K562 (cell line): ENCODE results near the gene TMEM225B. TPM values are rescaled to one million over a fixed set of nuclear protein-coding genes. Genes with fewer than 3 reads are reported as not detected.

Source experiments
- CREB3L1 ChIP-seq: fragments of 450-650 bp; IDR thresholded peaks from 2 replicates; pipeline ENCODE4 v1.6.1; 2014; ENCODE audit warnings: low read depth, mild to moderate bottlenecking, moderate library complexity, borderline replicate concordance
- DPF2 ChIP-seq: fragments of 450-650 bp; IDR thresholded peaks from 2 replicates; pipeline ENCODE4 v1.6.1; 2016
- EP400 ChIP-seq: fragments of 450-650 bp; IDR thresholded peaks from 2 replicates; pipeline ENCODE4 v1.6.1; 2017; ENCODE audit warnings: antibody characterized with exemption, mild to moderate bottlenecking, moderate library complexity
- HMGN3 ChIP-seq: IDR thresholded peaks from 2 replicates; pipeline ENCODE4 v1.6.1; 2011; ENCODE audit warnings: borderline replicate concordance, low read depth, mild to moderate bottlenecking, mixed read lengths, low read length; ENCODE audit not compliant: insufficient read length; ENCODE audit errors: extremely low read depth
- MAZ ChIP-seq, 2 experiments: fragments of 450-650 bp in 1 of 2; sonication (generic) in 1 of 2; formaldehyde crosslinking; IDR thresholded peaks in 1 of 2; conservative IDR thresholded peaks in 1 of 2; 2 replicates each; pipeline versions ENCODE4 v1.4.0 to v1.5.0; 2020; ENCODE audit warnings: mild to moderate bottlenecking in 1 of 2, missing genetic modification reagents in 1 of 2
- MIER1 ChIP-seq: fragments of 450-650 bp; IDR thresholded peaks from 2 replicates; pipeline ENCODE4 v1.6.1; 2016; ENCODE audit warnings: antibody characterized with exemption, mild to moderate bottlenecking, low read depth
- MYNN ChIP-seq, 2 experiments: sonication (generic); formaldehyde crosslinking in 1 of 2; IDR thresholded peaks; 2 replicates each; pipeline versions ENCODE4 v1.5.0 to v1.6.1; 2016 to 2020; ENCODE audit warnings: antibody characterized with exemption in 1 of 2, missing genetic modification reagents in 1 of 2
- NFXL1 ChIP-seq: fragments of 450-650 bp; formaldehyde crosslinking; IDR thresholded peaks from 2 replicates; pipeline ENCODE4 v1.4.0; 2021; ENCODE audit warnings: mild to moderate bottlenecking
- PHF8 ChIP-seq: fragments of 200-600 bp; sonication (generic); IDR thresholded peaks from 2 replicates; pipeline ENCODE4 v1.6.1; 2012; ENCODE audit warnings: mixed run types, mild to moderate bottlenecking, inconsistent platforms, low read length, moderate library complexity, borderline replicate concordance
- PML ChIP-seq: IDR thresholded peaks from 2 replicates; pipeline ENCODE4 v1.6.1; 2012; ENCODE audit warnings: low read length, inconsistent platforms
- PRPF4 ChIP-seq: fragments of 200-400 bp; formaldehyde crosslinking; IDR thresholded peaks from one replicate; pipeline ENCODE4 v1.6.1; 2017; ENCODE audit warnings: low read length, low read depth, mild to moderate bottlenecking; ENCODE audit not compliant: insufficient read depth, poor library complexity, severe bottlenecking
- RBBP5 ChIP-seq: fragments of 200-600 bp; sonication (generic); IDR thresholded peaks from 2 replicates; pipeline ENCODE4 v1.6.1; 2012; ENCODE audit warnings: borderline replicate concordance, mild to moderate bottlenecking, low read length, control low read depth, inconsistent platforms; ENCODE audit not compliant: insufficient read depth, poor library complexity, severe bottlenecking
- SPI1 ChIP-seq: IDR thresholded peaks from 2 replicates; pipeline ENCODE4 v1.6.1; 2011; ENCODE audit warnings: low read depth, low read length, control low read depth, borderline replicate concordance
- TAF1 ChIP-seq: IDR thresholded peaks from 2 replicates; pipeline ENCODE4 v1.6.1; 2011; ENCODE audit warnings: mild to moderate bottlenecking, low read length, moderate library complexity; ENCODE audit not compliant: insufficient read depth, control insufficient read depth, severe bottlenecking; ENCODE audit errors: extremely low read depth
- TRIM24 ChIP-seq, 2 experiments: fragments of 450-650 bp; IDR thresholded peaks; 2 replicates each; pipeline ENCODE4 v1.6.1; 2016
- ZNF551 ChIP-seq: fragments of 250-450 bp; sonication (Bioruptor Pico); IDR thresholded peaks from 2 replicates; pipeline ENCODE4 v1.5.0; 2021; ENCODE audit warnings: mild to moderate bottlenecking, moderate library complexity
- polyA plus RNA-seq, 8 experiments: library from polyadenylated mRNA; depleted of rRNA in 4 of 8; stranded (reverse) in 5 of 8; unstranded in 3 of 8; fragments of >200 nt; fragmentation: Nextera tagmentation in 2 of 8; fragmentation: Illumina TruSeq in 1 of 8; extraction: Ambion mirVana in 2 of 8; extraction: Trizol in 1 of 8; gene quantifications; 2 replicates each; pipeline versions ENCODE4 v1.2.1 to v1.2.3, GENCODE V29; 2011 to 2014; ENCODE audit warnings: inconsistent platforms in 1 of 8, missing spikeins in 1 of 8
- total RNA-seq, 7 experiments: library from RNA; depleted of rRNA in 6 of 7; stranded (reverse); fragments of >200 nt in 6 of 7; fragmentation: Illumina TruSeq in 2 of 7; extraction: Trizol in 2 of 7; gene quantifications; 2 replicates each; pipeline versions ENCODE4 v1.2.1 to v1.2.3, GENCODE V29; 2011 to 2021; ENCODE audit warnings: low replicate concordance in 1 of 7
- TF ChIP-seq, protein P1 (sequence below): fragments of 200-800 bp; sonication (Bioruptor generic); IDR thresholded peaks from 2 replicates; pipeline ENCODE4 v1.6.1; 2017; ENCODE audit warnings: missing genetic modification characterization, missing compliant biosample characterization
- TF ChIP-seq, protein P2 (sequence below): fragments of 450-650 bp; IDR thresholded peaks from 2 replicates; pipeline ENCODE4 v1.7.1; 2018; ENCODE audit warnings: mild to moderate bottlenecking, low read depth; ENCODE audit not compliant: partially characterized antibody
- TF ChIP-seq, protein P3 (sequence below), 2 experiments: fragments of 250-450 bp in 1 of 2; fragments of 450-650 bp in 1 of 2; sonication (Bioruptor Pico) in 1 of 2; IDR thresholded peaks; 2 replicates each; pipeline versions ENCODE4 v1.6.1 to v1.8.0; 2016 to 2021; ENCODE audit warnings: mild to moderate bottlenecking in 2 of 2, moderate library complexity in 2 of 2, missing compliant biosample characterization in 1 of 2, missing genetic modification characterization in 1 of 2

Gene TMEM225B
- total and polyA plus RNA-seq, 9 of the 15 experiments (the other 6 are each of a cell fraction or from before 2014, with no cell fraction given): 0.08 to 0.73 (median 0.56) TPM

DNA sequence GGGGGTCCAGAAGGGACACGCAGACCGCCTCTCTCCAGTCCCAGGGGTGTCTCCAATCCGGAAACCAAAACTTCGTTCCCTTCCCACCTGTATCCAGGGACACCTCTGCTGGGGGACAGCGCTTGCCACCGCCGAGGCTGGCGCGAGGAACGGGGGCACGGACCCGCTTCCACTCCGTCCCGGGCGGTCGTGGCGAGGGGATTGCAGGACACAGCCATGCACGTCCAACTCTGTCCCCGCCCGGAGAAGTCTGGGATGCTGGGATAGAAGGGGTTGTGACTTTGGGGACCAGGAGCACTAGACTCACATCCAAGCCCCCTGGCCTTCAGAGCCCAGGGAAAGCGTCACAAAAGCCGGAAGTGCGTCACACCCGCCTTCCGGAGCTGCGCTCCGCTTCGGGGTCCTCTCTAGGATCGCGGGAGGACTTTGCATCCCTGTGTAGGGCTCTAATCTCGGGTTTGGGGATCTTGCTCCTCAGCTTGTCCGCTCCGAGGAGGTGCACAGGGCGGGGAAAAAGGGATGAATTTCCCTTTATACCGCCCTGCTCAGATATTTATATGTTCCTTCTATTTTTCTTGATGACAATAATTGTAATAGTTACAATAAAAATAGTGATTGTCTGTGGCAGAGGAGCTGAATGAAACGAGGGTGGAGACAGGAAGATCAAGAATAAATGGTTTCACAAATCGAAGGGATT is 46.2 kb upstream of the TMEM225B start, which contains the start of gene FAM200A (continued):
- TF ChIP-seq MYNN (IDR thresholded peaks at IDR 0.05) (no peak; the same call in 1 of the 2 replicates), MYNN (CRISPR knock-in tag; IDR thresholded peaks at IDR 0.05) (no peak), TRIM24 (IDR thresholded peaks at IDR 0.05) (0 out of 4 replicates have a peak, but pooled peaks of 1 of the 2 experiments have one; percentile 20), SPI1 (peak; percentile 78; the same call in 1 of the 2 replicates), MAZ (CRISPR knock-in tag; conservative IDR thresholded peaks at IDR 0.05 in 1 of 2, IDR thresholded peaks at IDR 0.05 in 1 of 2) (peak in 1 of 2 experiments; percentile 45; a peak in 3 of 4 replicates), PHF8 (peak; percentile 97; the same call in 1 of the 2 replicates), MIER1 (peak; percentile 62; the same call in 1 of the 2 replicates), ZNF551 (CRISPR knock-in tag) (no peak), DPF2 (0 out of 2 replicates have a peak, but pooled peaks have one; percentile 23), EP400 (peak; percentile 83), RBBP5 (peak; percentile 94), PML (peak; percentile 93), PRPF4 (no peak), HMGN3 (peak; percentile 43), NFXL1 (CRISPR knock-in tag) (no peak), CREB3L1 (0 out of 2 replicates have a peak, but pooled peaks have one; percentile 88), TAF1 (peak; percentile 90)
- TF ChIP-seq, protein P1, sequence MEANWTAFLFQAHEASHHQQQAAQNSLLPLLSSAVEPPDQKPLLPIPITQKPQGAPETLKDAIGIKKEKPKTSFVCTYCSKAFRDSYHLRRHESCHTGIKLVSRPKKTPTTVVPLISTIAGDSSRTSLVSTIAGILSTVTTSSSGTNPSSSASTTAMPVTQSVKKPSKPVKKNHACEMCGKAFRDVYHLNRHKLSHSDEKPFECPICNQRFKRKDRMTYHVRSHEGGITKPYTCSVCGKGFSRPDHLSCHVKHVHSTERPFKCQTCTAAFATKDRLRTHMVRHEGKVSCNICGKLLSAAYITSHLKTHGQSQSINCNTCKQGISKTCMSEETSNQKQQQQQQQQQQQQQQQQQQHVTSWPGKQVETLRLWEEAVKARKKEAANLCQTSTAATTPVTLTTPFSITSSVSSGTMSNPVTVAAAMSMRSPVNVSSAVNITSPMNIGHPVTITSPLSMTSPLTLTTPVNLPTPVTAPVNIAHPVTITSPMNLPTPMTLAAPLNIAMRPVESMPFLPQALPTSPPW (CRISPR knock-in tag): peak; percentile 67
- TF ChIP-seq, protein P2, sequence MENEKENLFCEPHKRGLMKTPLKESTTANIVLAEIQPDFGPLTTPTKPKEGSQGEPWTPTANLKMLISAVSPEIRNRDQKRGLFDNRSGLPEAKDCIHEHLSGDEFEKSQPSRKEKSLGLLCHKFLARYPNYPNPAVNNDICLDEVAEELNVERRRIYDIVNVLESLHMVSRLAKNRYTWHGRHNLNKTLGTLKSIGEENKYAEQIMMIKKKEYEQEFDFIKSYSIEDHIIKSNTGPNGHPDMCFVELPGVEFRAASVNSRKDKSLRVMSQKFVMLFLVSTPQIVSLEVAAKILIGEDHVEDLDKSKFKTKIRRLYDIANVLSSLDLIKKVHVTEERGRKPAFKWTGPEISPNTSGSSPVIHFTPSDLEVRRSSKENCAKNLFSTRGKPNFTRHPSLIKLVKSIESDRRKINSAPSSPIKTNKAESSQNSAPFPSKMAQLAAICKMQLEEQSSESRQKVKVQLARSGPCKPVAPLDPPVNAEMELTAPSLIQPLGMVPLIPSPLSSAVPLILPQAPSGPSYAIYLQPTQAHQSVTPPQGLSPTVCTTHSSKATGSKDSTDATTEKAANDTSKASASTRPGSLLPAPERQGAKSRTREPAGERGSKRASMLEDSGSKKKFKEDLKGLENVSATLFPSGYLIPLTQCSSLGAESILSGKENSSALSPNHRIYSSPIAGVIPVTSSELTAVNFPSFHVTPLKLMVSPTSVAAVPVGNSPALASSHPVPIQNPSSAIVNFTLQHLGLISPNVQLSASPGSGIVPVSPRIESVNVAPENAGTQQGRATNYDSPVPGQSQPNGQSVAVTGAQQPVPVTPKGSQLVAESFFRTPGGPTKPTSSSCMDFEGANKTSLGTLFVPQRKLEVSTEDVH: peak; percentile 93
- TF ChIP-seq, protein P3, sequence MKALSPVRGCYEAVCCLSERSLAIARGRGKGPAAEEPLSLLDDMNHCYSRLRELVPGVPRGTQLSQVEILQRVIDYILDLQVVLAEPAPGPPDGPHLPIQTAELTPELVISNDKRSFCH (CRISPR knock-in tag; IDR thresholded peaks at IDR 0.05): no peak
- TF ChIP-seq, protein P3 (tag; IDR thresholded peaks at IDR 0.05): 0 out of 2 replicates have a peak, but pooled peaks have one; percentile 22
